HCT116 (cell line): ENCODE results near the gene SAMD4B. TPM values are rescaled to one million over a fixed set of nuclear protein-coding genes. Genes with fewer than 3 reads are reported as not detected.

Experiments
- ATAC-seq: fragments of 200-7000 bp; cut with Tn5 transposase; 2 replicates; pipeline ENCODE4 v1.9.1; 2020; ENCODE audit warnings: mild to moderate bottlenecking, moderate library complexity
- BruUV-seq: library from RNA; stranded (reverse); fragments of 400-500 nt; replicated peaks from 2 replicates; lab custom pipeline; 2021; lab: Mats Ljungman, UMichigan
- CTCF ChIA-PET: fragments of 300-600 bp; sonication (Branson Sonifier 250); formaldehyde crosslinking; loops from one replicate; lab custom pipeline; 2021; ENCODE audit warnings: antibody characterized with exemption; lab: Charles Lee
- POLR2A ChIA-PET: fragments of 300-600, 350-600 bp; sonication (Branson Sonifier 250); formaldehyde crosslinking; loops from one replicate; lab custom pipeline; 2021; ENCODE audit warnings: antibody characterized with exemption; lab: Charles Lee
- RAD21 ChIA-PET, 2 experiments: fragments of 300-600 bp; sonication (Branson Sonifier 250); formaldehyde crosslinking; loops; one replicate each; lab custom pipeline; 2023; ENCODE audit warnings: low total read pairs in 2 of 2; ENCODE audit not compliant: uncharacterized antibody in 2 of 2, unreplicated experiment in 2 of 2, low non-redundant PET in 1 of 2; lab: Charles Lee
- DNase-seq: peaks from one replicate; pipeline ENCODE4 v3.0.0-alpha.2; 2010; ENCODE audit warnings: low read depth, low spot score
- H2AFZ ChIP-seq: fragments of 200-600 bp; shearing (Covaris generic), sonication (generic); 2 replicates; pipeline ENCODE4 v1.6.1; 2017; ENCODE audit warnings: low read depth, mixed run types, mixed read lengths, antibody characterized with exemption, low read length; ENCODE audit not compliant: poor library complexity, severe bottlenecking
- H3K27ac ChIP-seq: 2 replicates; pipeline ENCODE4 v1.5.1; 2012; ENCODE audit warnings: low read depth, low read length
- H3K27me3 ChIP-seq: fragments of 200-600 bp; sonication (generic); 2 replicates; pipeline ENCODE4 v1.6.1; 2016; ENCODE audit warnings: mixed run types, low read length, mixed read lengths; ENCODE audit not compliant: insufficient read depth
- H3K36me3 ChIP-seq, 2 experiments: fragments of 200-500 bp in 1 of 2; fragments of 200-600 bp in 1 of 2; sonication (Bioruptor generic) in 1 of 2; sonication (generic) in 1 of 2; 2 replicates each; pipeline versions ENCODE4 v1.5.1 to v1.6.1; 2014 to 2016; ENCODE audit warnings: low read length in 2 of 2, inconsistent platforms in 1 of 2, mixed read lengths in 1 of 2, mixed run types in 1 of 2; ENCODE audit not compliant: insufficient read depth in 2 of 2, control insufficient read depth in 1 of 2
- H3K4me1 ChIP-seq, 2 experiments: fragments of 200-600 bp in 1 of 2; sonication (generic) in 1 of 2; 2 replicates each; pipeline versions ENCODE4 v1.5.1 to v1.6.1; 2012 to 2017; ENCODE audit warnings: low read length in 2 of 2, inconsistent platforms in 1 of 2, mild to moderate bottlenecking in 1 of 2, mixed read lengths in 1 of 2, mixed run types in 1 of 2, moderate library complexity in 1 of 2; ENCODE audit not compliant: insufficient read depth in 2 of 2, control insufficient read depth in 1 of 2
- H3K4me2 ChIP-seq: fragments of 200-600 bp; sonication (generic); 2 replicates; pipeline ENCODE4 v1.6.1; 2017; ENCODE audit warnings: mixed run types, low read length, mixed read lengths
- H3K4me3 ChIP-seq, 2 experiments: fragments of 200-600 bp in 1 of 2; sonication (generic) in 1 of 2; replicated peaks in 1 of 2; 2 replicates each; pipeline ENCODE4 v1.5.1; 2011 to 2016; ENCODE audit warnings: low read length in 2 of 2, control low read depth in 1 of 2, low read depth in 1 of 2, mild to moderate bottlenecking in 1 of 2, mixed read lengths in 1 of 2, mixed run types in 1 of 2
- H3K79me2 ChIP-seq: fragments of 200-600 bp; sonication (generic); 2 replicates; pipeline ENCODE4 v1.6.1; 2017; ENCODE audit warnings: mild to moderate bottlenecking, mixed run types, low read length, moderate library complexity, mixed read lengths; ENCODE audit not compliant: insufficient read depth
- H3K9ac ChIP-seq: fragments of 200-600 bp; sonication (generic); 2 replicates; pipeline ENCODE4 v1.6.1; 2016; ENCODE audit warnings: low read length, mixed read lengths
- H3K9me2 ChIP-seq: fragments of 200-600 bp; sonication (generic), shearing (Covaris generic); 2 replicates; pipeline ENCODE4 v1.6.1; 2017; ENCODE audit warnings: mixed run types, mild to moderate bottlenecking, moderate library complexity; ENCODE audit not compliant: insufficient read depth
- H3K9me3 ChIP-seq, 2 experiments: fragments of 200-500 bp in 1 of 2; fragments of 200-600 bp in 1 of 2; sonication (Bioruptor generic) in 1 of 2; sonication (generic) in 1 of 2; 2 replicates each; pipeline ENCODE4 v1.6.1; 2014 to 2017; ENCODE audit warnings: low read length in 2 of 2, mixed read lengths in 2 of 2, inconsistent platforms in 1 of 2, low read depth in 1 of 2, mild to moderate bottlenecking in 1 of 2, mixed run types in 1 of 2, moderate library complexity in 1 of 2; ENCODE audit not compliant: control insufficient read depth in 1 of 2, insufficient read depth in 1 of 2
- H4K20me1 ChIP-seq: fragments of 200-600 bp; sonication (generic), shearing (Covaris generic); 2 replicates; pipeline ENCODE4 v1.6.1; 2017; ENCODE audit warnings: mixed run types, mild to moderate bottlenecking, moderate library complexity; ENCODE audit not compliant: insufficient read depth
- CEBPB ChIP-seq: IDR thresholded peaks from 2 replicates; pipeline ENCODE4 v1.6.1; 2012; ENCODE audit warnings: low read depth
- EGR1 ChIP-seq: IDR thresholded peaks from 2 replicates; pipeline ENCODE4 v1.6.1; 2012; ENCODE audit warnings: low read depth
- ELF1 ChIP-seq: IDR thresholded peaks from 2 replicates; pipeline ENCODE4 v1.6.1; 2012; ENCODE audit warnings: low read depth, borderline replicate concordance
- EZH2 ChIP-seq: fragments of 200-600 bp; sonication (generic); IDR thresholded peaks from 2 replicates; pipeline ENCODE4 v1.6.1; 2017; ENCODE audit warnings: antibody characterized with exemption, mixed run types
- FOSL1 ChIP-seq: IDR thresholded peaks from 2 replicates; pipeline ENCODE4 v1.6.1; 2012; ENCODE audit warnings: low read depth
- POLR2A ChIP-seq: IDR thresholded peaks from 2 replicates; pipeline ENCODE4 v1.7.0; 2011; ENCODE audit warnings: borderline replicate concordance; ENCODE audit not compliant: insufficient read depth, insufficient read length; ENCODE audit errors: extremely low read depth
- POLR2AphosphoS5 ChIP-seq: IDR thresholded peaks from 2 replicates; pipeline ENCODE4 v1.6.1; 2011; ENCODE audit warnings: mild to moderate bottlenecking, low read depth, low read length, moderate library complexity
- RAD21 ChIP-seq: IDR thresholded peaks from 2 replicates; pipeline ENCODE4 v1.6.1; 2012; ENCODE audit warnings: low read depth, mild to moderate bottlenecking
- SIN3A ChIP-seq: IDR thresholded peaks from 2 replicates; pipeline ENCODE4 v1.6.1; 2012; ENCODE audit warnings: low read depth
- SP1 ChIP-seq: IDR thresholded peaks from 2 replicates; pipeline ENCODE4 v1.6.1; 2012; ENCODE audit warnings: low read depth
- ZNF274 ChIP-seq: fragments of 200-500 bp; sonication (Bioruptor generic); IDR thresholded peaks from 2 replicates; pipeline ENCODE4 v1.6.1; 2014; ENCODE audit warnings: mild to moderate bottlenecking, low read depth, low read length, inconsistent platforms
- intact Hi-C: fragments of 100-400 bp; cut with micrococcal nuclease; formaldehyde crosslinking; loops from 2 replicates; pipeline ENCODE4 v1.10.0; 2022
- total RNA-seq: library from RNA; stranded (reverse); gene quantifications from one replicate; pipeline ENCODE4 v1.2.1, GENCODE V29; 2021; ENCODE audit not compliant: unreplicated experiment
- TF ChIP-seq, protein P1 (sequence below): IDR thresholded peaks from 2 replicates; pipeline ENCODE4 v1.6.1; 2012

The SAMD4B gene
- total RNA-seq, 1 experiment from 2014 or later = 127 TPM

DNA sequence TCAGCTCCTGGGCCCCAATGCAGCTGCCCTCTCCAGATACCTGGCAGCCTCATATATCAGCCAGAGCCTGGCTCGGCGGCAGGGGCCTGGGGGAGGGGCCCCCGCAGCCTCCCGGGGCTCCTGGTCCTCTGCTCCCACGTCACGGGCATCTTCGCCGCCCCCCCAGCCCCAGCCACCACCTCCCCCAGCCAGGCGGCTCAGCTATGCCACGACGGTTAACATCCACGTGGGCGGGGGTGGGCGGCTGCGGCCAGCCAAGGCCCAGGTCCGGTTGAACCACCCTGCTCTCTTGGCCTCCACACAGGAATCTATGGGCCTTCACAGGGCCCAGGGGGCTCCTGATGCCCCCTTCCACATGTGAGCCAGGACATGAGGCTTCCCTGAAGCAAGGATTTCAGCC is 82.7 kb downstream of the SAMD4B start:
- POLR2A ChIA-PET = interaction anchor here (0.6 to 6.0 kb wide), 2 partner anchors 11 to 996 kb away, joined by 3 to 33 read pairs; partner anchors contain the start of gene RPS16
- no peaks in the 10 kb centered on the region for H3K27me3 ChIP-seq
- DNase-seq (no peak), ATAC-seq (no peak)
- H3K4me1 ChIP-seq = peaks cover 25% of the 10 kb centered on the region in 2 experiments
- BruUV-seq = no TSS peak
- TF ChIP-seq, protein P1, sequence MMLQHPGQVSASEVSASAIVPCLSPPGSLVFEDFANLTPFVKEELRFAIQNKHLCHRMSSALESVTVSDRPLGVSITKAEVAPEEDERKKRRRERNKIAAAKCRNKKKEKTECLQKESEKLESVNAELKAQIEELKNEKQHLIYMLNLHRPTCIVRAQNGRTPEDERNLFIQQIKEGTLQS = no peak
- TF ChIP-seq SIN3A (no peak), FOSL1 (no peak), SP1 (no peak), ZNF274 (no peak), EZH2 (no peak), RAD21 (no peak), ELF1 (no peak)
- TF ChIP-seq, all 23 proteins: peak for 0
- Histone ChIP-seq H3K4me3 (no peak overlapping the region), H3K4me2 (no peak overlapping the region), H3K9me2 (no peaks in the 10 kb centered on the region), H3K79me2 (no peaks in the 10 kb centered on the region), H3K27ac (no peak overlapping the region), H4K20me1 (no peaks in the 10 kb centered on the region), H3K9me3 (no peaks in the 10 kb centered on the region), H3K9ac (no peak overlapping the region), H2AFZ (no peak overlapping the region), H3K36me3 (no peaks in the 10 kb centered on the region)
- intact Hi-C loops = no loop called here
- ChIA-PET RAD21 (no interaction called here), CTCF (interaction anchor here (0.6 kb wide), 1 partner anchor 302 kb away, joined by 3 read pairs; no protein-coding TSS in a partner anchor)

- Histone ChIP-seq H3K36me3 (no peaks in the 10 kb centered on the region), H3K9me2 (no peaks in the 10 kb centered on the region), H3K9me3 (no peaks in the 10 kb centered on the region), H3K79me2 (no peaks in the 10 kb centered on the region), H4K20me1 (no peaks in the 10 kb centered on the region), H2AFZ (no peak overlapping the region), H3K27me3 (no peaks in the 10 kb centered on the region), H3K4me1 (peaks cover 33 to 34% of the 10 kb centered on the region in 2 experiments), H3K9ac (no peak overlapping the region), H3K4me3 (no peak overlapping the region), H3K27ac (no peak overlapping the region), H3K4me2 (no peak overlapping the region)
- BruUV-seq = no TSS peak
- CTCF ChIA-PET = interaction anchor here (0.6 kb wide), 1 partner anchor 303 kb away, joined by 3 read pairs; no protein-coding TSS in a partner anchor
- intact Hi-C loops = no loop called here
- POLR2A ChIA-PET = interaction anchor here (6.0 kb wide), 1 partner anchor 10 kb away, joined by 33 read pairs; the partner anchor contains the start of gene RPS16
- TF ChIP-seq CEBPB (no peak), POLR2AphosphoS5 (no peak), EGR1 (no peak), POLR2A (no peak)
- RAD21 ChIA-PET = no interaction called here
- no peak for ATAC-seq
- no peak for DNase-seq
Observed at GRCh38 chr19:39425744-39426143, 83.5 kb downstream of the SAMD4B start.
